Measurements from ENCODE around the gene ADH4. TPM values are rescaled to one million over a fixed set of nuclear protein-coding genes. Genes with fewer than 3 reads are reported as not detected.

Gene ADH4
- total RNA-seq, 1 donor from 2014 or later, result 0.27 TPM

DNA sequence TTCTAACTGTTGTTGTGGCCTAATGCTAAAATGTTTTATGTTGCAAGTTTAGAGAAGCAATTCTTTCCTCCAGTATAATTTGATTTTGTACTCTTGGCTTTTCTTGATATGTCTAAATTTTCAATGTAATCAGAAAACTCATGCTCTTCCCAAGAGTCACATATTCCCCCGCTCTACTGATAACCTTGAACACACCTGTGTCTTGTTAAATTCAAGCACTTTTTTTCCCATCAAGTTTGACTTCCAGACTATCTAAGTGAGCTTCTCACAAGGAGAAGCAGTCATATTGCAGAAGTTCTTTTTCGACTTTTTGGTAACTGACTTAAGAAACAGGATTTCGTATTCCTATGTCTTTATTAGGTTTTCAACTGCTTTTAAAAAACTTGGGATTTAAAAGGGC, 7.4 kb upstream of the ADH4 start:
- no peaks in the 10 kb centered on the region for H3K27me3 ChIP-seq (ENCODE audit: low read depth)
- H3K36me3 ChIP-seq, result no peaks in the 10 kb centered on the region
- DNase-seq (no peak), ATAC-seq (no peak)
- intact Hi-C loops (cut with DNase I), result no loop called here
- TF ChIP-seq, protein P1, sequence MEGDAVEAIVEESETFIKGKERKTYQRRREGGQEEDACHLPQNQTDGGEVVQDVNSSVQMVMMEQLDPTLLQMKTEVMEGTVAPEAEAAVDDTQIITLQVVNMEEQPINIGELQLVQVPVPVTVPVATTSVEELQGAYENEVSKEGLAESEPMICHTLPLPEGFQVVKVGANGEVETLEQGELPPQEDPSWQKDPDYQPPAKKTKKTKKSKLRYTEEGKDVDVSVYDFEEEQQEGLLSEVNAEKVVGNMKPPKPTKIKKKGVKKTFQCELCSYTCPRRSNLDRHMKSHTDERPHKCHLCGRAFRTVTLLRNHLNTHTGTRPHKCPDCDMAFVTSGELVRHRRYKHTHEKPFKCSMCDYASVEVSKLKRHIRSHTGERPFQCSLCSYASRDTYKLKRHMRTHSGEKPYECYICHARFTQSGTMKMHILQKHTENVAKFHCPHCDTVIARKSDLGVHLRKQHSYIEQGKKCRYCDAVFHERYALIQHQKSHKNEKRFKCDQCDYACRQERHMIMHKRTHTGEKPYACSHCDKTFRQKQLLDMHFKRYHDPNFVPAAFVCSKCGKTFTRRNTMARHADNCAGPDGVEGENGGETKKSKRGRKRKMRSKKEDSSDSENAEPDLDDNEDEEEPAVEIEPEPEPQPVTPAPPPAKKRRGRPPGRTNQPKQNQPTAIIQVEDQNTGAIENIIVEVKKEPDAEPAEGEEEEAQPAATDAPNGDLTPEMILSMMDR (IDR thresholded peaks at IDR 0.05), result no peak
- H3K9me3 ChIP-seq, result no peaks in the 10 kb centered on the region
- no peak overlapping the region for H3K27ac ChIP-seq
- no peaks in the 10 kb centered on the region for H3K4me1 ChIP-seq
- H3K4me3 ChIP-seq, result no peak overlapping the region

DNA sequence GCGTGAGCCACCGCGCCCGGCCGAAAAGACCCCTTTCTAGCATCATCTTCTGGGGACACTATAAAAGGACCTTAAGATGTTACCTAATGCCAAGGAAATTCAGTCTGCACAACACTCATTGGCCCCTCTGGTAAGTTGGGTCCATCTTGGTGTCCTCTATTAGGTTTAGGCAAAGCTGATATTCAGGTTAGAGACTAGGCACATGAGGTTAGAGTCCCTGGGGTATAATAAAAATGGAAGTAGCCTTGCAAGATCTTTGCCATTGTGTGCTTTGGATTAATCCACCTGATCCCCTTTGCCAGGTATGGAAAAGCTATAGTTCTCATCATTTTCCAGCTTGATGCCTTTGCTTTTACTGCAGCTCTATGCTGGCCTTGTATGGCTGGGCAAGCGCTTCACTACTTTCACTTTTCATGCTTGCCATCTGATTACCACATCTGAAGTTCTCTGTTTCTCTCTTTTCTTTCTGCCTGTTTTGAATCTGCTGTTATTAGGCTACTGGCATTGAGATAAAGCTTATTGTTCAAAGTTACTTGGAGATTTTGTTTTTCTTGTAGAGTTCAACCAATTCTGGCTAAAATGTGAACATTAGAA, 5.4 kb upstream of the ADH4 start:
- no peak overlapping the region for H3K27ac ChIP-seq
- H3K27me3 ChIP-seq (ENCODE audit: low read depth), result no peaks in the 10 kb centered on the region
- H3K4me3 ChIP-seq, result no peak overlapping the region
- H3K36me3 ChIP-seq, result no peaks in the 10 kb centered on the region
- TF ChIP-seq, protein P1 (IDR thresholded peaks at IDR 0.05), result no peak
- DNase-seq, result no peak
- peaks cover under 1% of the 10 kb centered on the region for H3K4me1 ChIP-seq
- intact Hi-C loops (cut with DNase I), result no loop called here
- no peak for ATAC-seq
- no peaks in the 10 kb centered on the region for H3K9me3 ChIP-seq

DNA sequence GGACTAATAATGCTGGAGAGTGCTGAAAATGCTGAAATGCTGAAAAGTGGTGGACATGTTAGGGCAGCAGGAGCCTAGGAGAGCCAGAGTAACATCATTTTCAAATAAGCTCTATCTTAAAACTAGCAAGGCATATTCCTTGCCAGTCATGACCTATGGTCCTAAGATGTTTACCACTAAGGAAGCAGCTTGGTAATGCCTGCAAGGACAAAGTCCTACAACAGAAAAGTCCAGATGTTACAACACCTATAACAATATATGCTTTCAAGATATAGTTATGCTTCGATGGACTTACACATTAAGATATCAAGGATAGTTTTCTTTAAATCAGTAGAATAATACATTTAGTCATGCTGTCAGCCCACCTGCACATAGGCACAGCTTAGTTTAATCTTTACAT, 4.5 kb upstream of the ADH4 start:
- Histone ChIP-seq H3K36me3 (no peaks in the 10 kb centered on the region), H3K4me3 (no peak overlapping the region), H3K4me1 (peaks cover 3% of the 10 kb centered on the region), H3K27me3 (ENCODE audit: low read depth) (no peaks in the 10 kb centered on the region), H3K9me3 (no peaks in the 10 kb centered on the region), H3K27ac (no peak overlapping the region)
- TF ChIP-seq, protein P1 (IDR thresholded peaks at IDR 0.05), result no peak
- DNase-seq (no peak), ATAC-seq (no peak)
- intact Hi-C loops (cut with DNase I), result no loop called here

DNA sequence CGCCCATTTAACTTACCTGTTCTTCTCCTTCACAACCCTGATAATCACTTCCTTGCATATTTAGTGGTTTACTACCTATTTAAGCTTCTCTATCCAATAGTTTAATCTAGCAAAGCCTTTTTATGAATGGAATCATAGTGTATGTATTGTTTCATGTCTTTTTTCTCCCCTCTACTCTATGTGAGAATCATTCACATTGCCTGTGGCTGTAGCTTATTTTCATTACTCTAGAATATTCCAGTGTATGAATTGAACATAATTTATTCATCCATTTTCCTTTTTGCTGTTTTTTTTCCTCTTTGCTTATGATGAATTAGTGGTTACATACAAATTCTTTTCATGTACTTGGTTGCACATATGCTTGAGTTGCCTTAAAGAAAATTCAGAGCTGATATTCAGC, 490 bp upstream of the ADH4 start:
- DNase-seq (no peak), ATAC-seq (no peak)
- intact Hi-C loops (cut with DNase I), result no loop called here
- Histone ChIP-seq H3K4me1 (peaks cover 3% of the 10 kb centered on the region), H3K36me3 (no peaks in the 10 kb centered on the region), H3K27me3 (ENCODE audit: low read depth) (no peaks in the 10 kb centered on the region), H3K27ac (no peak overlapping the region), H3K9me3 (no peaks in the 10 kb centered on the region), H3K4me3 (no peak overlapping the region)
- TF ChIP-seq, protein P1 (IDR thresholded peaks at IDR 0.05), result no peak

DNA sequence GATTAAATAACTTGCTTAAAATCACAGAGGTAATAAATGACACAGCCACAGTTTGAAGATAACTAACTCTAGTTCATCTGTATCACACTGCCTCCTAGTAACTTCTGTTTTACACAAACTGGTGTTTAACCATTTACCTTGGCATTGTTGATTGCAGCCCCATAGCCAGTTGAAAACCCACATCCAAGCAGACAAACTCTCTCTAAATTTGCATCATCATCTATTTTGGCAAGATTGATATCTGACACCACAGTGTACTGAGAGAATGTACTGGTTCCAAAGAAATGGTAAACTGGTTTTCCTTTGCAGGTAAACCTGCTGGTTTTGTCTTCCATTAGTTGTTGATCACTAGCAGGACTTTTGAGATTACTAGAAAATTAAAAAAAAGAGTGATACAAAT, 7.8 kb downstream of the ADH4 start:
- no peak for DNase-seq
- intact Hi-C loops (cut with DNase I), result no loop called here
- Histone ChIP-seq H3K36me3 (no peaks in the 10 kb centered on the region), H3K27me3 (ENCODE audit: low read depth) (no peaks in the 10 kb centered on the region), H3K9me3 (no peaks in the 10 kb centered on the region), H3K27ac (no peak overlapping the region), H3K4me3 (no peak overlapping the region), H3K4me1 (no peaks in the 10 kb centered on the region)
- TF ChIP-seq, protein P1 (IDR thresholded peaks at IDR 0.05), result no peak
- no peak for ATAC-seq

All from lower lobe of right lung (tissue), 2 donors.